Retinal pigment epithelial cell (primary cell): Measurements from ENCODE around the gene INCENP.

Experiments used
- DNase-seq: peaks from one replicate; pipeline ENCODE4 v3.0.0-alpha.2; 2010; ENCODE audit warnings: low read depth
- H3K4me3 ChIP-seq: 2 replicates; pipeline ENCODE4 v1.5.1; 2011; ENCODE audit warnings: mild to moderate bottlenecking, low read length, control low read depth, moderate library complexity
- TF ChIP-seq, protein P1 (sequence below): conservative IDR thresholded peaks from 2 replicates; pipeline ENCODE4 v1.5.1; 2011; ENCODE audit warnings: low read depth, low read length, control low read depth, inconsistent platforms

Gene INCENP

DNA sequence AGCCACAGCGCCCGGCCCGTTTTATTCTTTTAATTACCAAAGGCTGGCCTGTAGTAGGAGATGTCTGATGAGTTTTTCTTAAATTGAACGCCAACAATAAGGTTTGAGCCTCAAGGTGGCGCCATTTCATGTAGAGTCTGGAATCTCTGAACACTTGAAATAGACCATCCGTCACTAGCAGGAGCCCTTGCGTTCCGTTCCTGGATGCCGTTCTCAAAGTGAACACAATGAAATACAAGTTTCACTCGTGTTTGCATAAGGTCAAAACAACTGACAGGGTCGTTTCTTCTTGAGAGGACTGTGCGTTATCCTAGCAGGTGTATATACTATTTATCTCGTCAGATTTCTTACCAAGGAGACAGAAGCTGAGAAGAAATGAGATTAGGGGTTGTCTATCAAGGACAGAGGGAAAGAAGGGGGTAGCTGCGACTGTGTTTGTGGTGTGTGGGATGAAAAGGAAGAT, 47.5 kb downstream of the INCENP start:
- TF ChIP-seq, protein P1, sequence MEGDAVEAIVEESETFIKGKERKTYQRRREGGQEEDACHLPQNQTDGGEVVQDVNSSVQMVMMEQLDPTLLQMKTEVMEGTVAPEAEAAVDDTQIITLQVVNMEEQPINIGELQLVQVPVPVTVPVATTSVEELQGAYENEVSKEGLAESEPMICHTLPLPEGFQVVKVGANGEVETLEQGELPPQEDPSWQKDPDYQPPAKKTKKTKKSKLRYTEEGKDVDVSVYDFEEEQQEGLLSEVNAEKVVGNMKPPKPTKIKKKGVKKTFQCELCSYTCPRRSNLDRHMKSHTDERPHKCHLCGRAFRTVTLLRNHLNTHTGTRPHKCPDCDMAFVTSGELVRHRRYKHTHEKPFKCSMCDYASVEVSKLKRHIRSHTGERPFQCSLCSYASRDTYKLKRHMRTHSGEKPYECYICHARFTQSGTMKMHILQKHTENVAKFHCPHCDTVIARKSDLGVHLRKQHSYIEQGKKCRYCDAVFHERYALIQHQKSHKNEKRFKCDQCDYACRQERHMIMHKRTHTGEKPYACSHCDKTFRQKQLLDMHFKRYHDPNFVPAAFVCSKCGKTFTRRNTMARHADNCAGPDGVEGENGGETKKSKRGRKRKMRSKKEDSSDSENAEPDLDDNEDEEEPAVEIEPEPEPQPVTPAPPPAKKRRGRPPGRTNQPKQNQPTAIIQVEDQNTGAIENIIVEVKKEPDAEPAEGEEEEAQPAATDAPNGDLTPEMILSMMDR: peak; percentile 73
- DNase-seq: peak; percentile 45
- no peak overlapping the region for H3K4me3 ChIP-seq

- TF ChIP-seq, protein P1: no peak
- DNase-seq: no peak
Observed at GRCh38 chr11:62172294-62172693, 48.5 kb downstream of the INCENP start.

GRCh38 chr11:62176766-62177165, 53.0 kb downstream of the INCENP start:
- TF ChIP-seq, protein P1: no peak
- H3K4me3 ChIP-seq: no peak overlapping the region
- DNase-seq: no peak

More at GRCh38 chr11:62172294-62172693, 48.5 kb downstream of the INCENP start:
- H3K4me3 ChIP-seq: no peak overlapping the region

- H3K4me3 ChIP-seq: no peak overlapping the region
- TF ChIP-seq, protein P1: no peak
- no peak for DNase-seq
Observed at GRCh38 chr11:62179995-62180394, 56.2 kb downstream of the INCENP start.

GRCh38 chr11:62181097-62181496, 57.3 kb downstream of the INCENP start:
- no peak overlapping the region for H3K4me3 ChIP-seq
- TF ChIP-seq, protein P1: no peak
- DNase-seq: no peak

GRCh38 chr11:62182147-62182891, 58.5 kb downstream of the INCENP start:
- TF ChIP-seq, protein P1: no peak
- no peak overlapping the region for H3K4me3 ChIP-seq
- no peak for DNase-seq

GRCh38 chr11:62186195-62186594, 62.4 kb downstream of the INCENP start:
- DNase-seq: no peak
- TF ChIP-seq, protein P1: no peak
- no peak overlapping the region for H3K4me3 ChIP-seq
